HepG2 (cell line): ENCODE measurements around the gene PNKP. TPM values are rescaled to one million over a fixed set of nuclear protein-coding genes. Genes with fewer than 3 reads are reported as not detected.

ENCODE experiments used
- ATAC-seq: fragments of 200-7000 bp; cut with Tn5 transposase; 3 replicates; pipeline ENCODE4 v1.9.1; 2020; ENCODE audit warnings: mild to moderate bottlenecking, moderate library complexity
- BruUV-seq: library from RNA; stranded (reverse); fragments of 400-500 nt; replicated peaks from 2 replicates; lab custom pipeline; 2021; lab: Mats Ljungman, UMichigan
- CTCF ChIA-PET: fragments of 300-600 bp; formaldehyde crosslinking; extraction: SDS; loops from one replicate; lab custom pipeline; 2021; ENCODE audit warnings: low total read pairs, inconsistent platforms, low intra/inter-chr PET ratio; lab: Yijun Ruan, JAX
- POLR2A ChIA-PET: fragments of 350-600 bp; sonication (Branson Sonifier 250); formaldehyde crosslinking; loops from one replicate; lab custom pipeline; 2020; ENCODE audit warnings: antibody characterized with exemption, inconsistent platforms; lab: Yijun Ruan, JAX
- DNase-seq: peaks from one replicate; pipeline ENCODE4 v3.0.0-alpha.2; 2015; ENCODE audit warnings: low spot score
- FAIRE-seq: peaks from 3 replicates; lab custom pipeline; 2011; peaks lifted over from hg19 to GRCh38; lab: Jason Lieb, UNC
- H2AFZ ChIP-seq: one replicate; pipeline ENCODE4 v1.6.1; 2011; ENCODE audit warnings: low read length, inconsistent platforms
- H3K27ac ChIP-seq: fragments of 300-600 bp; 3 replicates; pipeline ENCODE4 v1.8.0; 2011; ENCODE audit warnings: mixed run types, mild to moderate bottlenecking, mixed read lengths, low read length, inconsistent platforms; ENCODE audit not compliant: insufficient read depth; ENCODE audit errors: extremely low read length
- H3K27me3 ChIP-seq, 2 experiments: fragments of 200-600 bp in 1 of 2; 2 replicates in 1 of 2; 3 replicates in 1 of 2; pipeline versions ENCODE4 v1.6.0 to v1.8.0; 2011; ENCODE audit warnings: low read length in 2 of 2, mild to moderate bottlenecking in 2 of 2, moderate library complexity in 2 of 2, inconsistent platforms in 1 of 2; ENCODE audit not compliant: insufficient read depth in 2 of 2, control insufficient read depth in 1 of 2
- H3K36me3 ChIP-seq, 2 experiments: fragments of 200-600 bp in 1 of 2; replicated peaks in 1 of 2; 2 replicates in 1 of 2; 3 replicates in 1 of 2; pipeline versions ENCODE4 v1.5.1 to v1.8.0; 2011; ENCODE audit warnings: low read length in 2 of 2, inconsistent platforms in 1 of 2; ENCODE audit not compliant: insufficient read depth in 2 of 2, control insufficient read depth in 1 of 2
- H3K4me1 ChIP-seq: 2 replicates; pipeline ENCODE4 v1.5.1; 2012; ENCODE audit warnings: low read length, inconsistent platforms; ENCODE audit not compliant: insufficient read depth
- H3K4me2 ChIP-seq: 2 replicates; pipeline ENCODE4 v1.6.0; 2011; ENCODE audit warnings: low read depth, low read length, inconsistent platforms
- H3K4me3 ChIP-seq, 3 experiments: fragments of 200-600 bp in 1 of 3; sonication (generic), shearing (Covaris generic) in 1 of 3; replicated peaks in 1 of 3; 2 replicates each; pipeline ENCODE4 v1.5.1; 2011 to 2016; ENCODE audit warnings: low read length in 3 of 3, inconsistent platforms in 2 of 3, low read depth in 2 of 3, mild to moderate bottlenecking in 2 of 3, control low read depth in 1 of 3, mixed read lengths in 1 of 3; ENCODE audit not compliant: insufficient read depth in 1 of 3
- H3K79me2 ChIP-seq: one replicate; pipeline ENCODE4 v1.6.1; 2011; ENCODE audit warnings: low read length, inconsistent platforms; ENCODE audit not compliant: insufficient read depth
- H3K9ac ChIP-seq: 2 replicates; pipeline ENCODE4 v1.6.0; 2011; ENCODE audit warnings: mild to moderate bottlenecking, low read depth, low read length, inconsistent platforms; ENCODE audit not compliant: insufficient read depth
- H3K9me3 ChIP-seq: 2 replicates; pipeline ENCODE4 v1.5.1; 2012; ENCODE audit warnings: mild to moderate bottlenecking, low read length
- H4K20me1 ChIP-seq: 2 replicates; pipeline ENCODE4 v1.6.0; 2011; ENCODE audit warnings: inconsistent platforms, mild to moderate bottlenecking, low read length, moderate library complexity; ENCODE audit not compliant: insufficient read depth
- AGO2 ChIP-seq: fragments of 200-400 bp; formaldehyde crosslinking; optimal IDR thresholded peaks from 2 replicates; pipeline ENCODE3; 2017; ENCODE audit warnings: mild to moderate bottlenecking, low read depth, low read length, moderate library complexity
- EHMT2 ChIP-seq: fragments of 200-600 bp; sonication (generic); IDR thresholded peaks from 2 replicates; pipeline ENCODE4 v1.7.0; 2017; ENCODE audit warnings: antibody characterized with exemption, low read depth, low read length, borderline replicate concordance
- GLMP ChIP-seq: sonication (generic); formaldehyde crosslinking; IDR thresholded peaks from 2 replicates; pipeline ENCODE4 v1.9.0; 2021; ENCODE audit warnings: missing genetic modification reagents, mild to moderate bottlenecking, borderline replicate concordance
- IKZF1 ChIP-seq: fragments of 450-650 bp; IDR thresholded peaks from 2 replicates; pipeline ENCODE4 v1.7.1; 2016
- NFYB ChIP-seq: sonication (generic); formaldehyde crosslinking; IDR thresholded peaks from 2 replicates; pipeline ENCODE4 v1.4.0; 2020; ENCODE audit warnings: missing genetic modification reagents
- NFYC ChIP-seq: IDR thresholded peaks from 2 replicates; pipeline ENCODE4 v1.6.1; 2016; ENCODE audit warnings: missing genetic modification reagents, missing compliant biosample characterization
- PBX2 ChIP-seq: IDR thresholded peaks from 2 replicates; pipeline ENCODE4 v1.6.1; 2016; ENCODE audit warnings: control low read depth
- RBFOX2 ChIP-seq: fragments of 200-400 bp; formaldehyde crosslinking; IDR thresholded peaks from 2 replicates; pipeline ENCODE4 v1.6.1; 2017; ENCODE audit warnings: low read depth, mild to moderate bottlenecking, low read length
- SP2 ChIP-seq: sonication (generic); formaldehyde crosslinking; IDR thresholded peaks from 2 replicates; pipeline ENCODE4 v1.5.1; 2020; ENCODE audit warnings: mild to moderate bottlenecking, missing genetic modification reagents
- WGBS: methylation state at CpG from one replicate; pipeline ENCODE4 v1.1.6; 2017; ENCODE audit warnings: low lambda C conversion rate; 5-methylcytosine and 5-hydroxymethylcytosine counted together
- in situ Hi-C: cut with HindIII; loops from 2 replicates; pipeline ENCODE4 v1.10.0; 2017; ENCODE audit warnings: low pct_unique_long_range_greater_than_20kb; ENCODE audit not compliant: extremely low pct_ligation_motif_present
- intact Hi-C: fragments of 100-400 bp; cut with micrococcal nuclease; formaldehyde crosslinking; loops from one replicate; pipeline ENCODE4 v1.10.0; 2022; ENCODE audit not compliant: unreplicated experiment
- polyA plus RNA-seq, 8 experiments: library from polyadenylated mRNA; depleted of rRNA in 3 of 8; stranded (reverse) in 7 of 8; unstranded in 1 of 8; fragments of >200 nt; fragmentation: Illumina TruSeq in 4 of 8; extraction: Trizol in 4 of 8; gene quantifications; 2 replicates each; pipeline versions ENCODE4 v1.2.1 to v1.2.3, GENCODE V29; 2011 to 2016; ENCODE audit warnings: low read depth in 4 of 8, missing spikeins in 1 of 8, mixed read lengths in 1 of 8; ENCODE audit not compliant: insufficient read depth in 1 of 8
- total RNA-seq, 5 experiments: library from RNA; depleted of rRNA; stranded (reverse); fragments of >200 nt; fragmentation: Illumina TruSeq; extraction: Trizol; gene quantifications; 2 replicates each; pipeline ENCODE4 v1.2.3, GENCODE V29; 2016; ENCODE audit warnings: low read depth in 1 of 5

PNKP gene
- total and polyA plus RNA-seq, 2 of the 13 experiments (the other 11 are each of a cell fraction or from before 2014, with no cell fraction given) = 12.7 to 27.1 TPM

- no peak for FAIRE-seq
- BruUV-seq = no TSS peak
- no peak for TF ChIP-seq EHMT2
- TF ChIP-seq GLMP (CRISPR knock-in tag) = no peak
- TF ChIP-seq AGO2 = peak; percentile 17
- TF ChIP-seq, all 625 proteins: peak for 1
- DNase-seq (no peak), ATAC-seq (no peak)
- in situ Hi-C loops = no loop called here
- no peaks in the 10 kb centered on the region for H3K9me3 ChIP-seq
- no peak overlapping the region for H3K4me3 ChIP-seq
- H3K79me2 ChIP-seq = peaks cover 13% of the 10 kb centered on the region
- H2AFZ ChIP-seq = no peak overlapping the region
- H3K9ac ChIP-seq = no peak overlapping the region
- peaks cover 5% of the 10 kb centered on the region for H4K20me1 ChIP-seq
- H3K36me3 ChIP-seq = peaks cover 23 to 62% of the 10 kb centered on the region in 2 experiments
- ChIA-PET CTCF (no interaction called here), POLR2A (no interaction called here)
- H3K4me2 ChIP-seq = no peak overlapping the region
- peaks cover 21% of the 10 kb centered on the region for H3K4me1 ChIP-seq
- H3K27ac ChIP-seq = no peak overlapping the region
- no peaks in the 10 kb centered on the region; a peak in 1 of 5 replicates for H3K27me3 ChIP-seq
- intact Hi-C loops = no loop called here
- 100% methylated on average over 5 of the region's 14 CpGs for WGBS
Measured at GRCh38 chr19:49882643-49883042, 15.3 kb upstream of the PNKP start.

- H3K4me2 ChIP-seq = no peak overlapping the region
- BruUV-seq = no TSS peak
- ATAC-seq = no peak
- no peaks in the 10 kb centered on the region; a peak in 1 of 5 replicates for H3K27me3 ChIP-seq
- 93% methylated on average over 30 of the region's 31 CpGs for WGBS
- CTCF ChIA-PET = no interaction called here
- peaks cover 23 to 62% of the 10 kb centered on the region in 2 experiments for H3K36me3 ChIP-seq
- H3K9me3 ChIP-seq = no peaks in the 10 kb centered on the region
- H3K4me1 ChIP-seq = peaks cover 21% of the 10 kb centered on the region
- in situ Hi-C loops (no loop called here), intact Hi-C loops (no loop called here)
- DNase-seq = no peak
- peaks cover 13% of the 10 kb centered on the region for H3K79me2 ChIP-seq
- H3K27ac ChIP-seq = no peak overlapping the region
- peaks cover 5% of the 10 kb centered on the region for H4K20me1 ChIP-seq
- POLR2A ChIA-PET = no interaction called here
- no peak overlapping the region for H3K9ac ChIP-seq
- no peak overlapping the region for H3K4me3 ChIP-seq
- H2AFZ ChIP-seq = no peak overlapping the region
- no peak for FAIRE-seq
- TF ChIP-seq NFYC (CRISPR knock-in tag) (peak; percentile 67), PBX2 (CRISPR knock-in tag) (peak; percentile 48; the same call in 1 of the 2 replicates), NFYB (peak; percentile 71), IKZF1 (no peak), RBFOX2 (peak; percentile 28; the same call in 1 of the 2 replicates), AGO2 (peak; percentile 10), SP2 (peak; percentile 49; the same call in 1 of the 2 replicates)
Measured at GRCh38 chr19:49881672-49882394, 14.5 kb upstream of the PNKP start.
